GM21528 (cell line): Measurements from ENCODE around the gene TIMP3.
"Not testable (repeated sequence)": the region's sequence is repeated elsewhere in the genome, so short reads cannot be mapped to it uniquely, and the experiment has no call there.

Source experiments
- ATAC-seq: cut with Tn5 transposase; IDR thresholded peaks from one replicate; pipeline ENCODE4 v1.9.1; 2021; ENCODE audit warnings: mild to moderate bottlenecking, moderate library complexity; ENCODE audit not compliant: unreplicated experiment, low FRiP score

Gene TIMP3

GRCh38 chr22:32850591-32851517, 49.3 kb downstream of the TIMP3 start:
- ATAC-seq = no peak

- ATAC-seq = no peak
These were observed 51.1 kb downstream of the TIMP3 start for GRCh38 chr22:32852395-32853251.

GRCh38 chr22:32853662-32854061, 52.2 kb downstream of the TIMP3 start:
- ATAC-seq = no peak

GRCh38 chr22:32854351-32854804, 52.9 kb downstream of the TIMP3 start:
- no peak for ATAC-seq

- no peak for ATAC-seq
These were observed 53.7 kb downstream of the TIMP3 start for GRCh38 chr22:32855045-32855756.

GRCh38 chr22:32858121-32858703, 56.7 kb downstream of the TIMP3 start:
- ATAC-seq = no peak

- no peak for ATAC-seq
These were observed 57.5 kb downstream of the TIMP3 start for GRCh38 chr22:32858957-32859356.

- ATAC-seq = no peak
These were observed 58.2 kb downstream of the TIMP3 start for GRCh38 chr22:32859743-32860142.

GRCh38 chr22:32861330-32861729, 59.8 kb downstream of the TIMP3 start:
- ATAC-seq = no peak

- no peak for ATAC-seq
These were observed 60.6 kb downstream of the TIMP3 start for GRCh38 chr22:32862083-32862482.

- ATAC-seq = no peak
These were observed 61.6 kb downstream of the TIMP3 start for GRCh38 chr22:32862936-32863661.

GRCh38 chr22:32864041-32864440, 62.5 kb downstream of the TIMP3 start:
- no peak for ATAC-seq

GRCh38 chr22:32864596-32864995, 63.1 kb downstream of the TIMP3 start:
- no peak for ATAC-seq

GRCh38 chr22:32866953-32867352, 65.4 kb downstream of the TIMP3 start:
- ATAC-seq = no peak

- ATAC-seq = no peak
These were observed 67.4 kb downstream of the TIMP3 start for GRCh38 chr22:32868946-32869345.

- ATAC-seq = no peak
These were observed 69.0 kb downstream of the TIMP3 start for GRCh38 chr22:32870474-32870873.

- not testable (repeated sequence) for ATAC-seq
These were observed 72.1 kb downstream of the TIMP3 start for GRCh38 chr22:32873604-32874003.

- no peak for ATAC-seq
These were observed 72.9 kb downstream of the TIMP3 start for GRCh38 chr22:32874385-32874784.

GRCh38 chr22:32874976-32875375, 73.5 kb downstream of the TIMP3 start:
- no peak for ATAC-seq

GRCh38 chr22:32876516-32876915, 75.0 kb downstream of the TIMP3 start:
- ATAC-seq = no peak
